ENCODE measurements around the gene SFI1.

DNA sequence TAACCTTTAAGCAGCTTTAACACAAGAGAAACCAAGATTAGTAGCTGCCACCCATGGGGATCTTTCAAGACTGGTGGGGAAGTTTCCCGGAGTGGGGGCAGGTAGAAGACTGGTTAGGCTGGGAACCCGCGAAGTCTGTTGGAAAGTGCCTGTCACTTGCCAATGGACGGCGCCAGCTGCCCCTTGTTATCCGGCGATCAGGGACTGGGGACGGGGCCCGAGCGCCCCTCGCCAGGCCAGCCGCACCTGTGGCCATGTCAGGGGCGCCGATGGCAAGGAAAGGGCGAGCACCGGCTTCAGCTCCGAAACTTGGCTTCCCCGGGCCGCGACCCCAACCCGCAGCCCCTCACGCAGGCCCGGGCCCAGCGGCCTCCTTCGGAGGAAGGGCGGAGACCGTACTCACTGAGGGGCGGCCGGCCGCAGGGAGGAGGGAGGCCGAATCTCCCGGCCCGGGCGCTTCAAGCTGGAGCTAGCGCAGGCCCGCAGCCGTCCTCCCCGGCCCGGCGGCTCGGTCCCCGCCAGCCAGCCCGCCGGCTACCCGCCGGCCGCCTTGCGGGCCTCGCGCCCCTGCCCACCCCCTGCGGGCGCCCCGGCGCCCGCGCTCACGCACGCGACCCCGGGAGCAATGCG, 7.2 kb upstream of the SFI1 start:
- TF ChIP-seq, protein P1, sequence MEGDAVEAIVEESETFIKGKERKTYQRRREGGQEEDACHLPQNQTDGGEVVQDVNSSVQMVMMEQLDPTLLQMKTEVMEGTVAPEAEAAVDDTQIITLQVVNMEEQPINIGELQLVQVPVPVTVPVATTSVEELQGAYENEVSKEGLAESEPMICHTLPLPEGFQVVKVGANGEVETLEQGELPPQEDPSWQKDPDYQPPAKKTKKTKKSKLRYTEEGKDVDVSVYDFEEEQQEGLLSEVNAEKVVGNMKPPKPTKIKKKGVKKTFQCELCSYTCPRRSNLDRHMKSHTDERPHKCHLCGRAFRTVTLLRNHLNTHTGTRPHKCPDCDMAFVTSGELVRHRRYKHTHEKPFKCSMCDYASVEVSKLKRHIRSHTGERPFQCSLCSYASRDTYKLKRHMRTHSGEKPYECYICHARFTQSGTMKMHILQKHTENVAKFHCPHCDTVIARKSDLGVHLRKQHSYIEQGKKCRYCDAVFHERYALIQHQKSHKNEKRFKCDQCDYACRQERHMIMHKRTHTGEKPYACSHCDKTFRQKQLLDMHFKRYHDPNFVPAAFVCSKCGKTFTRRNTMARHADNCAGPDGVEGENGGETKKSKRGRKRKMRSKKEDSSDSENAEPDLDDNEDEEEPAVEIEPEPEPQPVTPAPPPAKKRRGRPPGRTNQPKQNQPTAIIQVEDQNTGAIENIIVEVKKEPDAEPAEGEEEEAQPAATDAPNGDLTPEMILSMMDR (IDR thresholded peaks at IDR 0.05; ENCODE audit: control extremely low read depth in 1 of 3, insufficient read depth in 1 of 3, low read depth in 1 of 3, low read length in 3 of 3) = no peak
- TF ChIP-seq FOSL1 (IDR thresholded peaks at IDR 0.05; ENCODE audit: insufficient read depth, low read depth, low read length) = no peak
- no peak for TF ChIP-seq CBX8 (IDR thresholded peaks at IDR 0.05; ENCODE audit: borderline replicate concordance, low read depth, low read length)
- no peak for TF ChIP-seq RXRA (IDR thresholded peaks at IDR 0.05; ENCODE audit: insufficient read depth, low read depth, low read length)
- TF ChIP-seq RNF2 (IDR thresholded peaks at IDR 0.05; ENCODE audit: borderline replicate concordance, low read depth, low read length, missing control alignments, poor library complexity, severe bottlenecking) = no peak
- TF ChIP-seq, protein P2, sequence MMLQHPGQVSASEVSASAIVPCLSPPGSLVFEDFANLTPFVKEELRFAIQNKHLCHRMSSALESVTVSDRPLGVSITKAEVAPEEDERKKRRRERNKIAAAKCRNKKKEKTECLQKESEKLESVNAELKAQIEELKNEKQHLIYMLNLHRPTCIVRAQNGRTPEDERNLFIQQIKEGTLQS (IDR thresholded peaks at IDR 0.05; ENCODE audit: insufficient read depth, low read depth, low read length) = no peak
- no peak for TF ChIP-seq GABPA (IDR thresholded peaks at IDR 0.05; ENCODE audit: borderline replicate concordance, insufficient read depth, low read length)
- TF ChIP-seq PHF8 (conservative IDR thresholded peaks at IDR 0.05; ENCODE audit: low read depth, low read length) = peak; percentile 53; the same call in 1 of the 2 replicates
- TF ChIP-seq ASH2L (IDR thresholded peaks at IDR 0.05; ENCODE audit: low read length) = no peak
- no peak for TF ChIP-seq EP300 (IDR thresholded peaks at IDR 0.05; ENCODE audit: borderline replicate concordance in 1 of 2, low read depth in 2 of 2, low read length in 2 of 2)
- no peak; a peak in 1 of 3 replicates for TF ChIP-seq POLR2A (IDR thresholded peaks at IDR 0.05; ENCODE audit: control extremely low read depth in 1 of 2, low read depth in 2 of 2, low read length in 2 of 2)
